Dermis microvascular lymphatic vessel endothelial cell (primary cell): Measurements from ENCODE around the gene RELN. TPM values are rescaled to one million over a fixed set of nuclear protein-coding genes. Genes with fewer than 3 reads are reported as not detected.

ENCODE experiments used
- DNase-seq, 2 donors: peaks; one replicate each; pipeline versions ENCODE4 v3.0.0 to v3.0.0-alpha.2; 2010; ENCODE audit warnings: low read depth in 2 of 2
- total RNA-seq: library from RNA; depleted of rRNA; stranded (reverse); fragments of >200 nt; gene quantifications from 2 replicates; pipeline ENCODE4 v1.2.1, GENCODE V29; 2014

The RELN gene
- total RNA-seq, 1 donor from 2014 or later: 413 TPM

GRCh38 chr7:103576641-103577040 is 412.8 kb downstream of the RELN start:
- no peak for DNase-seq

DNA sequence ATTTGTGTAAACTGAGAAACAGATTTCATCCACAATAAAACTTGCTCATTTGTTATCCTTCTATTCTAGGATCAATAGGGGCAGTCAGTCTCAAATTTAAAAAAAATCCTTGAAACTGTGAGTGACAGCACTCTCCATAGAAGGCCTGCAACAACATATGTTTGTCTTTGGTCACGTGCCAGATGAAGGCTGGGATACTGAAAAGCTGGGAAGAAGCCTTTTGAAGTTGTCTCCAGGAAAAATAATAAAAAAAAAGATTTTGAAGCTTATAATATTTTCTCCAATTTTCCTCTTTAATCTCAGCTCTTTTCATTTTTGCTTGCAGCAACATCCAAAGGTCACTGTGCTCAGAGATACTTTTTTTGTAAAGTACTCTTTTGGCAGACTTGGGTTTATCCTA is 414.9 kb downstream of the RELN start:
- DNase-seq: peak in 1 of 2 donors; percentile 15

GRCh38 chr7:103573479-103574058 is 415.9 kb downstream of the RELN start:
- DNase-seq: peak; percentile 46 to 55

- no peak for DNase-seq
Measured at GRCh38 chr7:103571586-103571985, 417.9 kb downstream of the RELN start.

GRCh38 chr7:103569621-103570305 is 419.7 kb downstream of the RELN start:
- no peak for DNase-seq

DNA sequence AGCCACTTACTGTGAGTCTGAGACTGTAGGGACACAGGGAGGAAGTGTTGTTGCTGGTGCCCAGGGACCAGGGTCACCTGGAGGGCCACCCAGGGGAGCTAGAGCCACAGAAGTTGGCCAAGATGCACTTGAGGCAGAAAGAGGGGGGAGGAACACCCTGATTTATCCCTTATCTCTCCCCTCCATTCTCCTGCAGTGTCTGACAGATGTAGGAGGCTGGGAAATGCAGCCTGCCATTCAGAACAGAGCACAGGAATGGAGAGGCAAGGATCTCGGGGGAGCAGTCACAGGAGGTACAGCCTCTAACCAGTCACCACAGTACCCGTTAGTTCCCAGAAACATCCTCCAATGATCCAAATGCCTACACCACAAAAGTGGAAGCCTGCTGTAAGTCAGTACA is 425.0 kb downstream of the RELN start:
- no peak for DNase-seq

DNA sequence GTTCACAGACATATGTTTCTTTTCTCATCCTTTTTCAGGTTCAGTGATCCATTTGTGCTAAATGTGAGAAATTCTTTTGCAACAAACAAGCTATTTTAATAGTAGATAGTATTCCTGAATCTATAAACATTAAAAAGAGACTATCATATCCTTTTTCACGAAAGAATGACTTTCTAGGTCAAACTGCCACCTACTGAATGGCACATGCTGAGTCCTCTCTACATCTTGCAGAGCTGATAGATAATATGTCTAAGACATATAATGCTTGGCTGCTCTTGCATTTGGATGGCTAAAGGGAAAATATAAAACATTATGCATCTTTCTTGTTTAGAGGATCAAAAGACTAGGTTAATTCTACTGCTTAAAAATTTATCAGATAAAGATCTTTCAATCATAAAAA is 429.3 kb downstream of the RELN start:
- DNase-seq: no peak

- no peak for DNase-seq
Measured at GRCh38 chr7:103551016-103551415, 438.4 kb downstream of the RELN start.

- no peak for DNase-seq
Measured at GRCh38 chr7:103549786-103550185, 439.7 kb downstream of the RELN start.

GRCh38 chr7:103547451-103548284 is 441.8 kb downstream of the RELN start:
- no peak for DNase-seq

- DNase-seq: no peak
Measured at GRCh38 chr7:103542470-103542869, 447.0 kb downstream of the RELN start.

DNA sequence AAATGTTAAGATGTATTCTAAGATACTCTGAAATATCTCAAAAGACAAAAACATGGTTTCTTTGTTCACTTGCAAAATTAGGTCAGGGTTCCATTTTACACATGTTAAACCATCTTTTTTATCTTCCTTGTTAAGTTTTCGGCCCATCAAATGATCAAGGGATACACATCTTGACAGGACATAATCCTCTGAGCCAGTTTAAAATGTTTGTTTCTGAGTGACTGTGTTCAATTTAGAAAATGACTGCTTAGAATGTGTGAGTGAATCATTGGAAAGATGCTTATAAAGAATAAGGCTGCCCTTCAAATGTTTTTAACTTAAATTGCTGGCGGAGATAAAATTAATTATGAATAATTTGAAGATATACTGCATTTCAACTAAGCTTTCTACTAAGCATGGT is 447.5 kb downstream of the RELN start:
- DNase-seq: no peak

DNA sequence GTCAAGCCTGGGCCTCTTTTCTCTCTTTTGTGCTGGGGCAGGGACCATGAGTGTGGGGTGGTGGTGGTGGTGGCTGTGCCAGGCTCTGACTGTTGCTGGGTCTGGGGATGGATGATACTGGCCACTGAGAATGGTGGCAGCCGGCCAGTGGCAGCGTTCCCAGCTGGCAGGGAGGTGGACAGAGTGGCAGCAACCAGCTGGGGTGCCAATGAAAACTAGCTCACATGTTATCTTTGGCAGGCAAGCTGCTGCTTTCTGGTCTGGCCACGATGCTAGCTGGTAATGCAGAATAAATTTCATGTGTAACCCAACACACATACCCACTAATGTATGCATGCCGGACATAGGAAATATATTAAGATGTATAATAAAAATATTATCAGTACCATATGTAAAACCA is 448.4 kb downstream of the RELN start:
- DNase-seq: peak; percentile 40 to 75

DNA sequence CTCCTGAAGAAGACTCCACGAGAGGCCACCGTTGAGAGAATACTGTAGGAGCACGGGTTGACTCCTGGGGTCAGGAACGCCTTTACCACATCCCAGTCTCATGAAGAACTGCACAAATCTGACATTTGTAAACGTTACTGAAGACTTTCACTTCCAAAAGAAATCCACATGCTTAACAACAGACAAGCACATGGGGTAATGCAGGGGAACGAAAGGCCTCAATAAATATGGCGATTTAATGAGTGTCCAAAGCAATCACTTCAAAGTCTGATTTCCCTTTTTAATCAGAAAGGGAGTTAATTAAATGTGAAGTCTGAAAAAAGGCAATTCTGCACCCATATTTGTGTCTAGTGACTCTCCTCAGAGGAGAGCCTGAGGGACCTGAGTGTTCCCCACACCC is 449.1 kb downstream of the RELN start:
- DNase-seq: no peak

DNA sequence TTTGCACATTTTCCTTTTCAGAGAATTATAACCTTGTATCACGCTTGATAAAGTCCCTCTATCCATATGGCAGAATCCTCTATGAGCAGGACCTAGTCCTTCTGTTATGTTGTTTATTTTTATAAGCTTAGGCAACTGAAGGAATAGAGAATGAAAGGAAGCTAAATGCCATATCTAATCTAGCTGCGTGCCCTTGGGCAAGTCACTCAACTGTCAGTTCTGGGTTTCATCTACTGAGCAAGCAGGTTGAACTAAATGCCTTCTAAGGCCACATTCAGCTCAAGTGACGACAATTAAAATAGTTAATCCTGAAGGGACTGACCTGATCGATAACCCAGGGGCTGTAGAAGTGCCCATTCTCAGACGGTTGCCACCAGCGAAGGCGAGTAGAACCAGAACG is 449.6 kb downstream of the RELN start:
- no peak for DNase-seq

- no peak for DNase-seq
Measured at GRCh38 chr7:103538964-103539709, 450.3 kb downstream of the RELN start.

DNA sequence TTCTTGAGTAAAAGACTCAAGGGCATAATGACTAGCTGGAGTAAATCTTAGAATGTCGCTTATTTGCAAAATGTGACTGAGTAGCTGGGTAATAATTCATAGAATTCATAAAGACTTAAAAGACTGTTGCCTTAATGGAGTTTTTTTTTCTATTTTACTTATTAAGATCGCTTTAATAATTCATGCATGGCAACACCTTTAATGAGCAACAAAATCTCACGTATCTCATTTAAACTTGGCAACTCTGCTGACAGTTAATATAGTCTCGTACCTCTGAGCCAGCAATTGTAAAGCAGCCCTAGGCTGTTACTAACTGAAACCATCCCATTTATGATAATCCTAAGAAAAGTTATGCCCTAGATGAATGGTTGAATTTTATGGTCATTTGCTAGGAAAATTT is 455.7 kb downstream of the RELN start:
- DNase-seq: no peak

DNA sequence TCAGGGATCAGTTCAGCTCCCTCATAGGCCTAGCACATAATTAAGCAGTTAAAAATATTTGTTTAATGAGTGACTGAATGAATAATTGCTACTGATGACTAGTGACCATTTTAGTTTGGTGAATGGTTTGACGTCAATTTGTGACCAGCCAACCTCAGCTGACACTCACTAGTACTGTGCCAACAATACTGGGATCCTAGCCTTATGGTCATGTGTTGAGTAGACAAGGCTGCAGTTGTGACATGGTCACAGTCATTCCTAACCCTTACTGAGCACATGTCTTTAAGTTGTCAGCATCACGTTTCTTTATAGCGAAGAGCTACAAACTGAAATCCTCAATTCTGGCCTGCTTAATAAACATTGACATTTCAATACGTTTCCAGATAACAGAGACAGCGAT is 456.5 kb downstream of the RELN start:
- no peak for DNase-seq

DNA sequence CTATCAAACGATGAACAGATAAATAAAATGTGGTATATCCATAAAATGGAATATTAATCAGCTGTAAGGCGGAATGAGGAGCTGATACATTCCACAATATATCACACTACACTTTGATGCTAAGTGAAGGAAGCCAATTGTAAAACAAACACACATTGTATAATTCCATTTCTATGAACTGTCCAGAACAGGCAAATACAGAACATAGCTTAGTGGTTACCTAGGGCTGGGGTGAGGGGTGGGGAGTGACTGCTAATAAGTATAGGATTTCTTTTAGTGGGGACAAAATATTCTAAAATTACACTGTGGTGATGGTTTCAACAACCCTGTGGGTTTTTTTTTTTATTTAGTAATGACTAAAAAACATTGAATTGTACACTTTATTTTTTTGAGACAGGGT is 461.3 kb downstream of the RELN start:
- DNase-seq: no peak

DNA sequence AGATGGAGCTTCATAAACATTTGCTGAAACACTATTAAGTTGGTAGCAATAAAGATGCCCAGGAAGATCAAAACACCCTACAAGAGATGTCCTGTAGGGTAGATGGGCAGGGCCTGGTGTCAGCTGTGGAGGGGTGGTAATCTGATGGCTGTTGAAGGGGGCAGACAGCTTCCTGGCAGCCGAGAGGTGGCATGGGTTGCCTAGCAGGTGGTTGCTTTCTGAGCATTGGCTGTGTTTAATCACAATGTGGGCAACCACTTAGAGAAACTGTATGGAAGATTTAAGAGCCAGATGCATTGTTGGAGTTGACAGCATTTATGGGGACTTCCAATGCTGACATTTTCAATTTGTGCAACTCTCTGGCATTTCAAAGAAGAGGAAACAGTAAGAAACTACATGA is 463.5 kb downstream of the RELN start:
- DNase-seq: no peak

DNA sequence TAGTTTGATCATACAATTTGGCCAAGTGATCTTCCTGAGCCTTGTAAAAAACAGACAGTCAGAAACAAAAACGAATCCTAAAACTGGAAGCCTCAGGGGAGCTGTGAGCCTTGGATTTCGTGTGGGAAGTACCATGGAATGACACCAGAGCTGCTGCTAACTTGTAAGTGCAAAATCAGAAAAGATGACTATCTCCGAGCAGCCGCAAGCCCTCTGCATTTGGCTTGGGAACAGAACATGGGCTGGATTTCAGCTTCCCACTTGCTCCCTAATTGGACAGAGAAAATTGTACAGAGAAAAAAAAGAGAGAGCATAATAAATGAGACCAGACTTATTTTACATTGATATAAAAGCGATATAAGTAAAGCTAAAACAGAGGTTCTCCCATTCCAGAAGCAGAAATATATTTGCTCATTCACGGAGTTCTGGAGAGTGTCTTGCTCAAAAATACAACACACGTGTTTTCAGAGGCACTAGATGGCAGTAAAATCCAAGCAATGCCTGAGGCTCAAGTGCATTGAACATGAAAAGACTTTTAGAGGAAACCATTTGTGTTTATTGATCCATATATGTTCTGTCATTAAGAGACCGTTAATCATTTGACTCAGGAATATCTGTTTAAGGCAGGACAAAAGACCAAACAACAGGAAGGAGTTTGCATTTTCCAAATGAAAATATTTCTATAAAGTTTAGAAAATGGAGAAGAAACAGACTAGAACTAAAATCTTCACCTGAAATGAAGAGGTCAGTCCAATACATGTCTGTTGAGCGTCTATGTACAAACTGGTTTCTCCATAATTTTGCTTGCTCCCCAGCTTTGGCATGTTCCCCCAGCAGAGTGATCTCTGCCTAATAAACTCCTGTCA is 465.2 kb downstream of the RELN start:
- peak in 1 of 2 donors; percentile 39 for DNase-seq
